IPS DF 6.9 (cell line): ENCODE results near the gene CCNL1.
A peak's percentile ranks its signal among the peaks of the same experiment; 100 is the strongest.
"Not testable (repeated sequence)": the region's sequence is repeated elsewhere in the genome, so short reads cannot be mapped to it uniquely, and the experiment has no call there.

Source experiments
- DNase-seq: peaks from one replicate; pipeline ENCODE4 v3.0.0-alpha.2; 2013; ENCODE audit warnings: low read depth, low spot score
- H3K27ac ChIP-seq: one replicate; pipeline ENCODE4 v1.5.1; 2013; ENCODE audit warnings: low read length, control low read depth
- H3K27me3 ChIP-seq: 2 replicates; pipeline ENCODE4 v1.6.1; 2013; ENCODE audit warnings: mild to moderate bottlenecking, low read length; ENCODE audit not compliant: control insufficient read depth, insufficient read depth
- H3K36me3 ChIP-seq: 2 replicates; pipeline ENCODE4 v1.6.1; 2013; ENCODE audit warnings: low read length; ENCODE audit not compliant: control insufficient read depth, insufficient read depth
- H3K4me1 ChIP-seq: 2 replicates; pipeline ENCODE4 v1.6.1; 2013; ENCODE audit warnings: low read length; ENCODE audit not compliant: control insufficient read depth, insufficient read depth
- H3K4me3 ChIP-seq: 2 replicates; pipeline ENCODE4 v1.5.1; 2013; ENCODE audit warnings: mild to moderate bottlenecking, low read length
- H3K9me3 ChIP-seq: 2 replicates; pipeline ENCODE4 v1.6.1; 2013; ENCODE audit warnings: low read length, inconsistent platforms; ENCODE audit not compliant: control insufficient read depth, insufficient read depth
- WGBS: extraction: QIAGEN DNeasy Blood & Tissue Kit; methylation state at CpG from one replicate; pipeline ENCODE4 v1.1.7; 2013; ENCODE audit warnings: mixed read lengths, missing lambda C conversion rate; ENCODE audit not compliant: insufficient read length, insufficient coverage; 5-methylcytosine and 5-hydroxymethylcytosine counted together

The CCNL1 gene

GRCh38 chr3:157170861-157171260 is 10.9 kb upstream of the CCNL1 start:
- no peaks in the 10 kb centered on the region for H3K27me3 ChIP-seq
- H3K4me1 ChIP-seq, result no peaks in the 10 kb centered on the region
- H3K27ac ChIP-seq, result no peak overlapping the region
- WGBS, result no CpG with 5 or more reads among the region's 3 CpGs
- H3K36me3 ChIP-seq, result no peaks in the 10 kb centered on the region
- H3K4me3 ChIP-seq, result no peak overlapping the region
- H3K9me3 ChIP-seq, result no peaks in the 10 kb centered on the region
- DNase-seq, result no peak

DNA sequence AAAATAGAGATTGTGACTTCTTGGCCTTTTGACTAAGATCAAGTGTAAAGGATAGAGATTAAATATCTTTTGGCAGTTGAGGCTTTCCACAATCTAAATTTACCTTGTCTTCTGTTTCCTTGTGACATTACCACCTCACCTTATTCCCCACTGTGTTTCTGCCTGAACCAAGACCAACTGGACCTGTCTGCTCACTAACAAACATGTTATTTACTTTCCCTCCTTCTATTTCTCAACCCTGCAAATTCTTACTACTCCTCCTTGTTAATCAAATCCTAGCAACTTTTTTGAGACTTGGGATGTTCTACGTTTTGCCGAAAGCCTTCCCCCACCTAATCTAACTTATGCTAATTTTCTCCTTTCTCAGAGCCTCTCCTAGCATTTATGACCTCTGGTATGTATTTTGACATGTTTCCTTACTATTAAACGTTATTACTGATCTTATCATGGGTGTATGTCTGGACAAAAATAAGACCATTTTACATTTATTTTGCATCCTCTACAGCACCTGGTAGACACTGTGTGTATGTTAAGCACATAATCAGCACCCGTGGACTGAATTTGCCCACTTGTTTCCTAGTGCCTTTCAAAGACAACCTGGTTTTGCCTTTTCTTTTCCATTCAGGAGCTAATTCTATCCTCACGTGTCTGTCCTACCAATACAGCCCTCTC is 7.6 kb upstream of the CCNL1 start:
- H3K9me3 ChIP-seq, result no peaks in the 10 kb centered on the region

DNA sequence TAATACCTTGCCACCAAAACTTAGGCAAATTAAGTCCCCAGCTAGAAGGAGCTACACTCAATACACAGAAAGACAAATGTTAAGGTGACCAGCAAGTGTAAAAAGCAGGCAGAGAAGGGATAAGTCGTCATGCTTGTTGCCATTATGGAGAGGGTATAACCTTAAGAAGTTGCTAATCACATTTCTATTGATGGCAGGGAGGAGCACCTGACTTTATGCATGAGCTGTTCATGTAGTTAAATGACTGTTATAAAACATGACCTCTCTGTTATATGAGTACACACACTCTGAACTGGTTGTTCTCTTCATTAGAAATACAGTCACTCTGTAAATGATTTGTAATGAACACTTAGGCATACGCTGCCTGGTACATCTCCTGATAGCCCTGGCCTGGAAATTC is 6.6 kb upstream of the CCNL1 start:
- Histone ChIP-seq H3K36me3 (no peaks in the 10 kb centered on the region), H3K27me3 (no peaks in the 10 kb centered on the region), H3K4me3 (no peak overlapping the region), H3K4me1 (no peaks in the 10 kb centered on the region), H3K9me3 (no peaks in the 10 kb centered on the region), H3K27ac (no peak overlapping the region)
- no CpG with 5 or more reads among the region's 2 CpGs for WGBS
- DNase-seq, result no peak

More for the DNA sequence above, 7.6 kb upstream of the CCNL1 start:
- no peak for DNase-seq
- WGBS, result no CpG with 5 or more reads among the region's 5 CpGs
- H3K27me3 ChIP-seq, result no peaks in the 10 kb centered on the region
- no peak overlapping the region for H3K27ac ChIP-seq
- no peaks in the 10 kb centered on the region for H3K4me1 ChIP-seq
- no peaks in the 10 kb centered on the region for H3K36me3 ChIP-seq
- no peak overlapping the region for H3K4me3 ChIP-seq

DNA sequence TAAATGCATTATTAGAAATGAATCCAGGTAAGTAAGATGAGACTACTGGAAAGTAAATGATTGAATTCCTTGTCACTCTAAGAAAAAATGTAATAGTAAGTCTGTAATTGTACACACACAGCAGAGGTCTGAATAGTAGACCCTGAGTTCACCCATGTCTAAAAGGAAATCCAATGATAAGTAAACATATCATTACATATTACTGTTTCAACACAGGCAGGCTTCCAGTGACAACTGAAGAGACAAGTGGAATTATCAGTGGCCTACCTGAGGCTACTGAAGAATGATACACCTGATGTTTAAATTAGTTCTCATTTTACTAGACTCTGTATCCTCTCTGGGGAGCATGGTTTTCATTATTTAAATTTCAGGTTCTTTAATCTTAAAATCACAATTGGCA is 6.2 kb upstream of the CCNL1 start:
- no peaks in the 10 kb centered on the region for H3K27me3 ChIP-seq
- H3K4me3 ChIP-seq, result no peak overlapping the region
- H3K9me3 ChIP-seq, result no peaks in the 10 kb centered on the region
- no peaks in the 10 kb centered on the region for H3K36me3 ChIP-seq
- no peak for DNase-seq
- H3K4me1 ChIP-seq, result no peaks in the 10 kb centered on the region
- no peak overlapping the region for H3K27ac ChIP-seq

- DNase-seq, result no peak
- H3K9me3 ChIP-seq, result no peaks in the 10 kb centered on the region
- H3K4me1 ChIP-seq, result no peaks in the 10 kb centered on the region
- H3K27ac ChIP-seq, result no peak overlapping the region
- no CpG with 5 or more reads among the region's 19 CpGs for WGBS
- H3K36me3 ChIP-seq, result no peaks in the 10 kb centered on the region; the same call in 1 of the 2 replicates
- H3K27me3 ChIP-seq, result no peaks in the 10 kb centered on the region
- H3K4me3 ChIP-seq, result no peak overlapping the region
These were observed 3.4 kb upstream of the CCNL1 start for GRCh38 chr3:157163217-157163953.

DNA sequence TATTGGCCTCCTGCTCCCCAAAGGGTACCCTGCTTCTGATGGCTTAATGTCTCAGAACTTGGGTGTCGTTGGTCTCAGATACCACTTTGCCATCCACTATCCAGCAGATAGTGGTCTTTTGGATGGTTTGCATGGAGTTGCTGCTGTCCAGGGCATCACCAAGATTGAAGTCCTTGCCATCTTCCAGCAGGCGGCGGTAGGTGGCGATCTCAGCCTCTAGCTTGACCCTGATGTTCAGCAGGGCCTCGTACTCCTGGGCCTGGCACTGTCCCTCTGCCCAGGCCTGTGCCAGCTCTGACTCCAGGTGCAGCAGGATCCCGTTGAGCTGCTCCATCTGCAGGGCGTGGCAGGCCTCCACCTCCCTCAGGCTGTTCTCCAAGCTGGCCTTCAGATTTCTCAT is 2.7 kb upstream of the CCNL1 start:
- H3K27me3 ChIP-seq, H3K36me3 ChIP-seq, H3K9me3 ChIP-seq, DNase-seq, H3K4me3 ChIP-seq, H3K4me1 ChIP-seq, H3K27ac ChIP-seq: not testable (repeated sequence)
- no CpG with 5 or more reads among the region's 7 CpGs for WGBS

DNA sequence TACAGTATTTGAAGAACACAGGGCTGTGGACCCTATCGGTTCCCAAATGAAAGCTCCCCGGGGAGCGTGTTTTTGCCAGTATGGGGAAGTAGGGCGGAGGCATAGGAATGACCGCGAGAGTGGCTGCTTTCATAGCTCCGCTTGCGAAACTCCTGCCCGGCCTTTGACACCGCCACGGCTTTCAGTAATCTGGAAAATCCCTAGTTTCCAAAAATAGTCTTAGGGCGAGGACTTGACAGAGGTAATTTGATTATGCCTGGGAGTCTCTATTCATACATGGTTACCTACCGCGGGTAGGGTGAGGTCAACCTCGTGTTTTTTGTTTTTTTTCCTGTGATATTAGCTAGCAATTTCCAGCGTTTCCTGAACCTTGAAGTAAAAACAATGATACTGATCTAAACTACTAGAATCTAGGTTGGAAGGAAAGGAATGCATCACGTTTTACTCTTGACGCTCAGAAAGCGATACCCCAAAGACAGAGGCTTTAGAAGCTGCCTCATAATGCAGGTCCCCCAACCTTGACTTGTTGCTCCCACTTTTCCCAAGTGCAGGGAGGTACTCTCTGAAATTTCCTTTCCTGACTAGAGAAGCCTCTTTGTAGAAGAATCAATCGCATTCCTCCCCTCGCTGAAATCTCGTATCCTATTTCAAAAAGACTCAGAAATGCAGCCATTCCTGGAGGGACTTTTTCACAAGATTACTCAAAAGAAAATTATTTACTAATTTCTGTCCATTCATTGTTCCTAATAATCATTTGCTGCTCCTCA is 894 bp upstream of the CCNL1 start:
- WGBS, result no CpG with 5 or more reads among the region's 22 CpGs

GRCh38 chr3:157159037-157159761 is 748 bp downstream of the CCNL1 start:
- H3K4me3 ChIP-seq, result peak overlapping the region; percentile 81
- H3K4me1 ChIP-seq, result no peaks in the 10 kb centered on the region
- peaks cover 10% of the 10 kb centered on the region; the same call in 1 of the 2 replicates for H3K36me3 ChIP-seq
- WGBS, result no CpG with 5 or more reads among the region's 46 CpGs
- no peak overlapping the region for H3K27ac ChIP-seq
- no peaks in the 10 kb centered on the region for H3K27me3 ChIP-seq
- no peaks in the 10 kb centered on the region for H3K9me3 ChIP-seq
- no peak for DNase-seq

More for the DNA sequence above, 894 bp upstream of the CCNL1 start:
- Histone ChIP-seq H3K9me3 (no peaks in the 10 kb centered on the region), H3K27me3 (no peaks in the 10 kb centered on the region), H3K4me1 (no peaks in the 10 kb centered on the region), H3K4me3 (peak overlapping the region; percentile 81; the same call in 1 of the 2 replicates), H3K36me3 (peaks cover 10% of the 10 kb centered on the region; the same call in 1 of the 2 replicates), H3K27ac (no peak overlapping the region)
- DNase-seq, result no peak

- no peaks in the 10 kb centered on the region for H3K27me3 ChIP-seq
- H3K4me1 ChIP-seq, result no peaks in the 10 kb centered on the region
- H3K27ac ChIP-seq, result no peak overlapping the region
- H3K36me3 ChIP-seq, result peaks cover 12% of the 10 kb centered on the region; the same call in 1 of the 2 replicates
- DNase-seq, result no peak
- H3K4me3 ChIP-seq, result no peak overlapping the region
- no peaks in the 10 kb centered on the region for H3K9me3 ChIP-seq
These were observed 2.1 kb downstream of the CCNL1 start for GRCh38 chr3:157157836-157158235.
